Umbilical cord (tissue), 2 donors: ENCODE measurements around the gene S1PR1. TPM values are rescaled to one million over a fixed set of nuclear protein-coding genes. Genes with fewer than 3 reads are reported as not detected.
"Not testable (repeated sequence)": the region's sequence is repeated elsewhere in the genome, so short reads cannot be mapped to it uniquely, and the experiment has no call there.

ENCODE experiments used
- DNase-seq: peaks from one replicate; pipeline ENCODE4 v3.0.0-alpha.2; 2015; ENCODE audit warnings: low spot score
- total RNA-seq: library from RNA; depleted of rRNA; stranded (reverse); fragments of >200 nt; gene quantifications from one replicate; pipeline ENCODE4 v1.2.3, GENCODE V29; 2014; ENCODE audit warnings: low replicate concordance; ENCODE audit not compliant: insufficient read depth

S1PR1 gene
- total RNA-seq, 1 donor from 2014 or later: 27.7 TPM

- DNase-seq: no peak
Measured at GRCh38 chr1:101219924-101220870, 16.6 kb upstream of the S1PR1 start.

DNA sequence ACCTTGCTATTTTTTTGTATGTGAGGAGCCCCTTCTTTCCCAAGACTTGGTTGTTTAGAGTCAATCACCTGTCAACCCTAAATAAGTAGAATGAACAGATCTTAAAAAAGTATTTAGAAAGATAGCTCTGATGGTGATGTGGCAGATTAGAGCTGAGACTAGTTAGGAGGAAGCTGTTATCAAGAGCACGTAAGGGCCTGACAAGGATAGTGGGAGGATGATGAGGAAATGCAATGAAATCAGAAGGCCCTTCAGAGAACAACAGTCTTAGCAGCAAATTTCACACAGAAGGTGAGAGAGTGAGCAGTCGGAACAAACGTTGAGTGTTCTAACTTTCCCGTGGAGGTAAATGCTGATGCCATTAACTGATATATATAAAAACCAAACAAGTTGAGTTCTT lies 15.9 kb upstream of the S1PR1 start:
- no peak for DNase-seq

- no peak for DNase-seq
Measured at GRCh38 chr1:101221945-101222429, 14.8 kb upstream of the S1PR1 start.

GRCh38 chr1:101227837-101228236 lies 9.0 kb upstream of the S1PR1 start:
- DNase-seq: no peak

GRCh38 chr1:101228424-101229134 lies 8.2 kb upstream of the S1PR1 start:
- no peak for DNase-seq

- not testable (repeated sequence) for DNase-seq
Measured at GRCh38 chr1:101232182-101232581, 4.6 kb upstream of the S1PR1 start.

DNA sequence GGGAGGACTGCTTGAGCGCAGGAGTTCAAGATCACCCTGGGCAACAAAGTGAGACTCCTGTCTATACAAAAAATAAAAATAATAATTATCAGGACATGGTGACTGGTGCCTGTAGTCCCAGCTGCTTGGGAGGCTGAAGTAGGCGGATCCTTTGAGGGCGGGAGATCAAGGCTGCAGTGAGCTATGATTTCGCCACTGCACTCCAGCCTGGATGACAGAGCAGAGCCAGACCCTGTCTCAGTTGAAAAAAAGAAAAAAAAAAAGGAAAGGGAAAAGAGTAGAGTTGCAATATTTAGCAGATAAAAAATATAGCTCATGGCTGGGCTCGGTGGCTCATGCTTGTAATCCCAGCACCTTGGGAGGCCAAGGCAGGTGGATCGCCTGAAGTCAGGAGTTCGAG lies 3.3 kb upstream of the S1PR1 start:
- no peak for DNase-seq

- no peak for DNase-seq
Measured at GRCh38 chr1:101235216-101235695, 1.6 kb upstream of the S1PR1 start.

DNA sequence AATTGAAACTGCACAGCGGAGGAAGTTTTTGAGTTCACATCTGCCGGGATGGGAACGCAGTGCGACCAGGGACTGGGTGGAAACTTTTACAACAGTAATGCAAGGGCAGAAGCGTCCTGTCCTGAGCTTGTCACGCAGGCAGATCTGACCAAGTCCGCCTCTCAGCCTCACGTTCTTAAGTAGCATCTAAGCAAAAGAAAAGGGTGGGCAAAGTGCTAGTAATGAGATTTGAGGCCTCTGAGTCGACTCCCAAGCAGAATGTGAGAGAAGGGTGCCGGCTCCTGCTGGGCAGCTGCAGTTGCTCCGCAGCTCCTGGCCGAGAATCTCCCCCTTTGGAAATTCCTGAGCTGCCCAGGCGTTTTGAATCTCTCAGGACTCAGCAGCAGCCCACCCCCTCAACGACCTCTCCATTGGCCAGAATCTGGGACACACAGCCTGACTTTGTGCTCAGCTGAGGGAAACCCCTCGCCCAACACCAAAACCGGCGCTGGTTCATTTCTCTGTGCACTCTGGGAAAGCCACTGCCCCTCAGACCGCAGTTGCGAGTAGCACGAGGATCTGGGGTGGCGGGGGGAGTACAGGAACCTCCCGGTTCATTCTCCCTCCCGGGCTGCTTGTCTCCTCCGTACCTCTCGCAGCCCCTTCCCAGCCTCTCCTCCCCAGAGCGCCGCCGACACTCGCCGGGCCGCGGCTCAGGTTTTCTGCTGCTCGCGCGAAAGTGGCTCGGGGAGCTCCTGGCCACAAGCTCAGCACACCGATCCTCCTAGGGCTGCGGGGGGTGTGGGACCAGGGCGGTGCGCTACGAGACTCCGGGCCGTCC lies 913 bp upstream of the S1PR1 start:
- DNase-seq: peak; percentile 69

GRCh38 chr1:101237229-101237837 lies 514 bp downstream of the S1PR1 start:
- DNase-seq: peak; percentile 60

GRCh38 chr1:101238031-101238628 lies 1.3 kb downstream of the S1PR1 start:
- DNase-seq: no peak

GRCh38 chr1:101238681-101239094 lies 1.9 kb downstream of the S1PR1 start:
- peak; percentile 91 for DNase-seq

GRCh38 chr1:101239095-101240040 lies 2.5 kb downstream of the S1PR1 start:
- no peak for DNase-seq

- DNase-seq: no peak
Measured at GRCh38 chr1:101240041-101240430, 3.2 kb downstream of the S1PR1 start.

DNA sequence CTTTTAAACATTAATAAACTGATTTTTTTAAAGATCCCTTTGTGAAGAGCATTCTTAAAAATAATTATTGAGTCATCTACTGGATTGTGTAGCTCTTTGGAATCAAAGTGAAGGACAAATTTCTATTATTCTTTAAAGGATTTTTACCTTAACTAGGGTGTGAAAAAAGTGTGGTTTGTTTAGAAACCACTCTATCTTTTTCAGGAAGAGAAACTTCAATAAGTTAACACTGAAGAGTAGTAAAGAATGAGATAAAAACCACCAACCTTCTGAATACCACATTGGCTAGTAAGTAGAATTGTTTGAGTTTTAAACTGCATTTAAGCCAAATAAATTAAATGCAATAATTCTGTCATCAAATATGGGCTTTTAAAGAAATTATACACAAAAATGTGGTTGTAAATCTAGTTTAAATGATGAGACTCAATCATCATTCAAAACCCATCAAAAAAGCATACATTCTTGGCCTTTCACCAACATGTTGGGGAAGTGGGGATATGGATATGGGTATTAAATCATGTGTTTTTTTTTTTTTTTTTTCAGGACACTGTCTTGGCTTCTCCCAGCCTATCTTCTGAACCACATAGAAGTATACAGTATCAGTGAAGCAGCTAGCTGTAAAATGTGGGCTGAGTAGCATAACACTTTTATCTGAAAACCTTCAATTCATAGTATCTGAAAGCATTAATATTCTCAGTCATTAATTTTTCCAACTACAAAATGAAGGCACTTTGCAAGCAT lies 4.8 kb downstream of the S1PR1 start:
- no peak for DNase-seq

- peak; percentile 57 for DNase-seq
Measured at GRCh38 chr1:101242324-101243050, 5.7 kb downstream of the S1PR1 start.

DNA sequence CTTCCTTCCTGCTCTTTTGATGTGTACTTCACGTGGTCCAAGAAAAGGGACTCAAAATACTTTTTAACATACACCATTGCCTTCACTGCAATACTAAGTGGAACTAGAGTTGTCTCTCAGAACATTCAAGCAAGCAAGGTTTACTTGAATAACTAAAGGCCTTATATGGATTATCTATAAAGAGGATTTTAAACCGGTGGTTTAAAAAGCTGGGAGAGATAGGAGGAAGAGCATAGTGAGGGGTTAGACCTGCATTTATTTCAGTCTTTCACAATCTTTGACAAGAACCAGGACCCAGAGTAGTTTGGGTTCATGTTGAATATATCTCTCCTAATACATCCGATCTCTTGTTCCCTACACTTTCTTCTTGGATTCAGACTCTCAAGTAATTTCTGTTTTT lies 6.9 kb downstream of the S1PR1 start:
- peak; percentile 94 for DNase-seq

DNA sequence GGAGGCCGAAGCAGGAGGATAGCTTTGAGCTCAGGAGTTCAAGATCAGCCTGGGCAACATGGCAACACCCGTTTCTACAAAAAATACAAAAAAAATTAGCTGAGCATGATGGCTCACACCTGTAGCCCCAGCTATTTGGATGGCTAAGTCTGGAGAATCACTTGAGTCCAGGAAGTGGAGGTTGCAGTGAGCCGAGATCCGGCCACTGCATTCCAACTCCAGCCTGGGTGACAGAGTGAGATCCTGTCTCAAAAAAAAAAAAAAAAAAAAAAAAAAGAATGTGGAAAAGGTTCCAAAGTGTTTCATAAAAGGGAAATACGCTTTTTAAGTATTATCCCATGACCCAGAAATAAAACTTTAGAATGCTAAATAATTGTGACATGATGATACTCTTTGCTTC lies 8.0 kb downstream of the S1PR1 start:
- no peak for DNase-seq
